Measurements from ENCODE around the gene SMPD3.

DNA sequence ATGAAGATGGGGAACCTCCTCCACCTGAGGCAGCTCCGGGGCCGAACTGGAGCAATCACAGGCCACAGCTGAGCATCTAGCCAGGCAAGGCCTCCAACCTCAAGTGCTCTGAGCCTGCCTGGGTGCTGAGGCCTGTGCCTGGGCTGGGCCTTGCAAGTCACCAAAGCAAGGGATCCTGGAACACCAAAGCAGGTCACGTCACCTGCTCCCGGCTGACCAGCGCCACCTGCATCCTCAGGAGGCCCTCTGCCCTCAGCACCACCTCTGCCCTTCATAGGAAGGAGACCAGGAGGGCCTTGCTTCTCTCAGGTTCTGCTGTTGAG is 68.0 kb downstream of the SMPD3 start:
- TF ChIP-seq CTCF (IDR thresholded peaks at IDR 0.05) (no peak), POLR2AphosphoS5 (IDR thresholded peaks at IDR 0.05) (no peak), POLR2A (IDR thresholded peaks at IDR 0.05) (no peak)
